ENCODE data around the gene GULP1. TPM values are rescaled to one million over a fixed set of nuclear protein-coding genes. Genes with fewer than 3 reads are reported as not detected.

GULP1 gene
- total and polyA plus RNA-seq, 2 of the 4 experiments (the other 2 are of a cell fraction): 24.4 to 40.1 TPM

DNA sequence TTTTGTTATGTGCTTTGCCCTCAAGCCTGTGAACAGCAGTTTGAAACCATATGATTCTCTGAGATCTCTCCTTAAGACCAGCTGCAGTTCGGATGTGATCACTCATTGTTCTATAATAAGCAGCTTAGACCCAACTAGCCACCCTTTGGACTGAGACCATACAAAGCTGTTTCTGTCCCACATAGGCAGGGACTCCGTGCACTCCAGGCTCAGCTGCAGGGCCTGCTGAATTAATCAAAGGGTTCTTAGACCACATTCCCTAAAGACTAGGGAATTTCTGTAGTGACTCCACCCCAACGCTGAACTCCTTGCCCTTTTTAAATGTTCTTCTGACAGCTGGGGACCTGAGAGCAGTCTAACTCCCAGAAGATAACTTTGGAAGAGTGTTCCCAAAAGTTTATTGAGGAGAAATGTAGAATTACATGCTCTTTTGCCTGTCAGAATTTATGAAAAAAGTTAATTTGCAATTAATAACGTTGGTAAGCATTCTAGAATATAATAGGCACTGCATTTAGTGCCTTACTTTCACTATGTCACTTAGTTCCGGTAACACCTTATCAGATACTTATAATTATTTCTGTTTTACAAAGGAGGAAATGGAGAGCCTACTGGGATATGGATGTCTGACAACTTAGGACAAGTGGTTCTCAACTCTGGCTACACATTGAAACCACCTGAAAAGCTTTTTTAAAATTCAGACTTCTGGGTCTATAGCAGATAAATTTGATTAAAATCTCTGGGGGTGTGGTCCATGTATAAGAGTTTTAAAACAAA, 42.3 kb downstream of the GULP1 start:
- H3K36me3 ChIP-seq (ENCODE audit: control insufficient read depth, insufficient read depth, low read length): no peaks in the 10 kb centered on the region
- no TSS peak for BruUV-seq (replicated peaks)
- H2BK5ac ChIP-seq (ENCODE audit: low read depth, low read length, poor library complexity, severe bottlenecking): no peak overlapping the region
- ChIA-PET POLR2A (ENCODE audit: unreplicated experiment) (no interaction called here), CTCF (no interaction called here)
- H2AFZ ChIP-seq (replicated peaks; ENCODE audit: low read length, poor library complexity): peak overlapping the region; percentile 26
- no peak overlapping the region for H2BK20ac ChIP-seq (ENCODE audit: low read depth, low read length)
- H2AK9ac ChIP-seq (replicated peaks; ENCODE audit: low read depth, low read length, poor library complexity): no peak overlapping the region
- peaks cover 24 to 56% of the 10 kb centered on the region in 2 experiments for H3K79me1 ChIP-seq (ENCODE audit: low read depth in 1 of 2, low read length in 2 of 2)
- H3K27me3 ChIP-seq (ENCODE audit: control insufficient read depth, insufficient read depth, low read length): no peaks in the 10 kb centered on the region
- peak overlapping the region; percentile 77 for H3K4me2 ChIP-seq (ENCODE audit: low read depth, low read length)
- H4K8ac ChIP-seq (ENCODE audit: low read depth in 2 of 2, low read length in 2 of 2): peak overlapping the region in 1 of 2 experiments; percentile 11; a peak in 1 of 4 replicates
- no peak overlapping the region for H3K9ac ChIP-seq (ENCODE audit: low read depth, low read length)
- peak overlapping the region; percentile 18; the same call in 1 of the 2 replicates for H3K23ac ChIP-seq (ENCODE audit: low read depth, low read length)
- peak overlapping the region; percentile 64 for H3K14ac ChIP-seq (replicated peaks; ENCODE audit: low read depth, low read length)
- 24% methylated on average over 2 of the region's 5 CpGs; no CpG with 5 or more reads in 1 of the 2 experiments for WGBS, 2 experiments (ENCODE audit: extremely low coverage in 2 of 2, insufficient read length in 1 of 2)
- TF ChIP-seq RFX5 (IDR thresholded peaks at IDR 0.05; ENCODE audit: low read depth, low read length): no peak
- no peak for TF ChIP-seq MAFK (IDR thresholded peaks at IDR 0.05; ENCODE audit: low read depth, low read length)
- no peak for TF ChIP-seq SMC3 (IDR thresholded peaks at IDR 0.05; ENCODE audit: low read depth, low read length)
- TF ChIP-seq, protein P1, sequence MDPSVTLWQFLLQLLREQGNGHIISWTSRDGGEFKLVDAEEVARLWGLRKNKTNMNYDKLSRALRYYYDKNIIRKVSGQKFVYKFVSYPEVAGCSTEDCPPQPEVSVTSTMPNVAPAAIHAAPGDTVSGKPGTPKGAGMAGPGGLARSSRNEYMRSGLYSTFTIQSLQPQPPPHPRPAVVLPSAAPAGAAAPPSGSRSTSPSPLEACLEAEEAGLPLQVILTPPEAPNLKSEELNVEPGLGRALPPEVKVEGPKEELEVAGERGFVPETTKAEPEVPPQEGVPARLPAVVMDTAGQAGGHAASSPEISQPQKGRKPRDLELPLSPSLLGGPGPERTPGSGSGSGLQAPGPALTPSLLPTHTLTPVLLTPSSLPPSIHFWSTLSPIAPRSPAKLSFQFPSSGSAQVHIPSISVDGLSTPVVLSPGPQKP (IDR thresholded peaks at IDR 0.05; ENCODE audit: borderline replicate concordance, low read depth, low read length): no peak
- TF ChIP-seq CHD1 (IDR thresholded peaks at IDR 0.05; ENCODE audit: low read depth, low read length): no peak
- no peak for TF ChIP-seq MXI1 (IDR thresholded peaks at IDR 0.05; ENCODE audit: borderline replicate concordance, low read depth, low read length)
- TF ChIP-seq, protein P2, sequence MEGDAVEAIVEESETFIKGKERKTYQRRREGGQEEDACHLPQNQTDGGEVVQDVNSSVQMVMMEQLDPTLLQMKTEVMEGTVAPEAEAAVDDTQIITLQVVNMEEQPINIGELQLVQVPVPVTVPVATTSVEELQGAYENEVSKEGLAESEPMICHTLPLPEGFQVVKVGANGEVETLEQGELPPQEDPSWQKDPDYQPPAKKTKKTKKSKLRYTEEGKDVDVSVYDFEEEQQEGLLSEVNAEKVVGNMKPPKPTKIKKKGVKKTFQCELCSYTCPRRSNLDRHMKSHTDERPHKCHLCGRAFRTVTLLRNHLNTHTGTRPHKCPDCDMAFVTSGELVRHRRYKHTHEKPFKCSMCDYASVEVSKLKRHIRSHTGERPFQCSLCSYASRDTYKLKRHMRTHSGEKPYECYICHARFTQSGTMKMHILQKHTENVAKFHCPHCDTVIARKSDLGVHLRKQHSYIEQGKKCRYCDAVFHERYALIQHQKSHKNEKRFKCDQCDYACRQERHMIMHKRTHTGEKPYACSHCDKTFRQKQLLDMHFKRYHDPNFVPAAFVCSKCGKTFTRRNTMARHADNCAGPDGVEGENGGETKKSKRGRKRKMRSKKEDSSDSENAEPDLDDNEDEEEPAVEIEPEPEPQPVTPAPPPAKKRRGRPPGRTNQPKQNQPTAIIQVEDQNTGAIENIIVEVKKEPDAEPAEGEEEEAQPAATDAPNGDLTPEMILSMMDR (conservative IDR thresholded peaks at IDR 0.05; ENCODE audit: low read depth, low read length): no peak
- TF ChIP-seq MAZ (IDR thresholded peaks at IDR 0.05; ENCODE audit: borderline replicate concordance, low read depth, low read length): no peak
- TF ChIP-seq CEBPB (IDR thresholded peaks at IDR 0.05; ENCODE audit: low read depth, low read length): no peak
- no peak for TF ChIP-seq RAD21 (IDR thresholded peaks at IDR 0.05; ENCODE audit: low read length)
- no peak for TF ChIP-seq FOS (IDR thresholded peaks at IDR 0.05; ENCODE audit: low read depth, low read length)
- no peak for TF ChIP-seq BHLHE40 (IDR thresholded peaks at IDR 0.05; ENCODE audit: low read depth, low read length)
- TF ChIP-seq POLR2A (IDR thresholded peaks at IDR 0.05; ENCODE audit: low read depth, low read length): no peak
- TF ChIP-seq NFE2L2 (IDR thresholded peaks at IDR 0.05; ENCODE audit: low read depth, low read length): no peak
- H4K20me1 ChIP-seq (ENCODE audit: insufficient read depth, low read length): no peaks in the 10 kb centered on the region
- no peak overlapping the region for H3K4me3 ChIP-seq (ENCODE audit: insufficient read depth, low read depth, low read length)
- no peak overlapping the region for H2BK120ac ChIP-seq (ENCODE audit: low read depth, low read length)
- ATAC-seq (ENCODE audit: low read depth) (peak; percentile 49; the same call in 1 of the 2 replicates), DNase-seq (peak; percentile 39)
- H3K4ac ChIP-seq (ENCODE audit: low read depth, low read length): 0 out of 2 replicates have a peak overlapping the region, but pooled peaks have one; percentile 0
- no peak overlapping the region for H3K27ac ChIP-seq (ENCODE audit: insufficient read depth, low read length)
- dilution Hi-C loops (cut with HindIII; ENCODE audit: low sequenced_read_pairs, unreplicated experiment) (no loop called here), intact Hi-C loops (cut with micrococcal nuclease) (no loop called here), in situ Hi-C loops (cut with MboI; ENCODE audit: low sequenced_read_pairs) (no loop called here)
- H3K18ac ChIP-seq (ENCODE audit: low read depth, low read length): 0 out of 2 replicates have a peak overlapping the region, but pooled peaks have one; percentile 9
- no peaks in the 10 kb centered on the region; the same call in 1 of the 2 replicates for H3K9me1 ChIP-seq (ENCODE audit: insufficient read depth, low read length)
- H3K4me1 ChIP-seq (ENCODE audit: control insufficient read depth, insufficient read depth, low read length): peaks cover 3% of the 10 kb centered on the region
- H3K56ac ChIP-seq (ENCODE audit: extremely low read depth, insufficient read depth, low read length): no peak overlapping the region
- H2AK5ac ChIP-seq (ENCODE audit: low read depth, low read length): 0 out of 2 replicates have a peak overlapping the region, but pooled peaks have one; percentile 4
- H2BK15ac ChIP-seq (ENCODE audit: low read depth, low read length): peak overlapping the region; percentile 20; the same call in 1 of the 3 replicates
- H4K91ac ChIP-seq (ENCODE audit: insufficient read depth, low read depth, low read length): no peak overlapping the region
- H3K9me3 ChIP-seq (ENCODE audit: control insufficient read depth, insufficient read depth, low read length): no peaks in the 10 kb centered on the region
- H4K5ac ChIP-seq (ENCODE audit: low read depth, low read length): no peak overlapping the region; the same call in 1 of the 2 replicates
